ENCODE measurements around the gene PSAPL1. TPM values are rescaled to one million over a fixed set of nuclear protein-coding genes. Genes with fewer than 3 reads are reported as not detected.

PSAPL1 gene
- polyA plus RNA-seq, 1 donor from 2014 or later = not detected

GRCh38 chr4:7447236-7447635 is 12.5 kb upstream of the PSAPL1 start:
- no peak overlapping the region for H3K4me2 ChIP-seq (ENCODE audit: low read length)
- no peak overlapping the region for H2AFZ ChIP-seq (ENCODE audit: low read depth, low read length)
- H3K9me3 ChIP-seq (ENCODE audit: low read length) = no peaks in the 10 kb centered on the region
- TF ChIP-seq TAF1 (IDR thresholded peaks at IDR 0.05; ENCODE audit: low read depth) = no peak
- no peak for TF ChIP-seq EZH2 (IDR thresholded peaks at IDR 0.05; ENCODE audit: borderline replicate concordance, insufficient read depth, low read length, poor library complexity, severe bottlenecking)
- TF ChIP-seq SMC3 (conservative IDR thresholded peaks at IDR 0.05; ENCODE audit: poor library complexity) = no peak
- TF ChIP-seq CTCF (IDR thresholded peaks at IDR 0.05; ENCODE audit: poor library complexity, severe bottlenecking) = no peak
- TF ChIP-seq REST (IDR thresholded peaks at IDR 0.05; ENCODE audit: borderline replicate concordance) = no peak
- no peak for TF ChIP-seq MXI1 (conservative IDR thresholded peaks at IDR 0.05; ENCODE audit: poor library complexity, severe bottlenecking)
- no peak for TF ChIP-seq RAD21 (conservative IDR thresholded peaks at IDR 0.05)
- TF ChIP-seq EP300 (conservative IDR thresholded peaks at IDR 0.05; ENCODE audit: poor library complexity, severe bottlenecking) = no peak
- no peak for TF ChIP-seq POLR2AphosphoS5 (IDR thresholded peaks at IDR 0.05)
- H3K9ac ChIP-seq (ENCODE audit: low read length) = no peak overlapping the region
- no peaks in the 10 kb centered on the region for H3K79me2 ChIP-seq (replicated peaks; ENCODE audit: insufficient read depth, low read length)
- no peaks in the 10 kb centered on the region for H3K27me3 ChIP-seq (ENCODE audit: insufficient read depth, low read depth, low read length)
- no peaks in the 10 kb centered on the region for H3F3A ChIP-seq (ENCODE audit: insufficient read depth, low read length, poor library complexity, severe bottlenecking)
- no peak overlapping the region for H3K4me3 ChIP-seq (ENCODE audit: low read length)
- no peaks in the 10 kb centered on the region for H3K9me2 ChIP-seq (ENCODE audit: insufficient read depth, low read length)
- H3K27ac ChIP-seq (ENCODE audit: low read length) = no peak overlapping the region
- no peaks in the 10 kb centered on the region for H4K20me1 ChIP-seq (ENCODE audit: insufficient read depth)
- H3K36me3 ChIP-seq (ENCODE audit: insufficient read depth, low read length) = no peaks in the 10 kb centered on the region

GRCh38 chr4:7444731-7445130 is 10.0 kb upstream of the PSAPL1 start:
- no peaks in the 10 kb centered on the region for H3K9me3 ChIP-seq (ENCODE audit: low read length)
- H2AFZ ChIP-seq (ENCODE audit: low read depth, low read length) = no peak overlapping the region
- no peaks in the 10 kb centered on the region for H3K79me2 ChIP-seq (replicated peaks; ENCODE audit: insufficient read depth, low read length)
- H3K27ac ChIP-seq (ENCODE audit: low read length) = no peak overlapping the region
- H3K9me2 ChIP-seq (ENCODE audit: insufficient read depth, low read length) = no peaks in the 10 kb centered on the region
- no peaks in the 10 kb centered on the region for H3K36me3 ChIP-seq (ENCODE audit: insufficient read depth, low read length)
- H3K4me2 ChIP-seq (ENCODE audit: low read length) = no peak overlapping the region
- no peaks in the 10 kb centered on the region for H4K20me1 ChIP-seq (ENCODE audit: insufficient read depth)
- no peak overlapping the region for H3K9ac ChIP-seq (ENCODE audit: low read length)
- H3K27me3 ChIP-seq (ENCODE audit: insufficient read depth, low read depth, low read length) = no peaks in the 10 kb centered on the region
- H3K4me3 ChIP-seq (ENCODE audit: low read length) = no peak overlapping the region
- no peak for TF ChIP-seq POLR2AphosphoS5 (IDR thresholded peaks at IDR 0.05)
- TF ChIP-seq REST (IDR thresholded peaks at IDR 0.05; ENCODE audit: borderline replicate concordance) = no peak
- TF ChIP-seq CTCF (IDR thresholded peaks at IDR 0.05; ENCODE audit: poor library complexity, severe bottlenecking) = no peak
- no peak for TF ChIP-seq TAF1 (IDR thresholded peaks at IDR 0.05; ENCODE audit: low read depth)
- TF ChIP-seq EZH2 (IDR thresholded peaks at IDR 0.05; ENCODE audit: borderline replicate concordance, insufficient read depth, low read length, poor library complexity, severe bottlenecking) = no peak
- TF ChIP-seq RAD21 (conservative IDR thresholded peaks at IDR 0.05) = no peak
- no peak for TF ChIP-seq EP300 (conservative IDR thresholded peaks at IDR 0.05; ENCODE audit: poor library complexity, severe bottlenecking)
- no peak for TF ChIP-seq SMC3 (conservative IDR thresholded peaks at IDR 0.05; ENCODE audit: poor library complexity)
- no peak for TF ChIP-seq MXI1 (conservative IDR thresholded peaks at IDR 0.05; ENCODE audit: poor library complexity, severe bottlenecking)
- no peaks in the 10 kb centered on the region for H3F3A ChIP-seq (ENCODE audit: insufficient read depth, low read length, poor library complexity, severe bottlenecking)
